Stimulated activated CD4-positive, alpha-beta T cell treated with anti-CD3 and anti-CD28 coated beads, Interleukin-15, amount 100 ng/mL, for 48 hours (primary cell): ENCODE results near the gene MAP4K2.
"Not testable (repeated sequence)": the region's sequence is repeated elsewhere in the genome, so short reads cannot be mapped to it uniquely, and the experiment has no call there.

Experiments used
- DNase-seq, 2 donors: peaks; one replicate each; pipeline ENCODE4 v3.0.0-alpha.2; 2020; ENCODE audit warnings: low read depth in 2 of 2

Gene MAP4K2

DNA sequence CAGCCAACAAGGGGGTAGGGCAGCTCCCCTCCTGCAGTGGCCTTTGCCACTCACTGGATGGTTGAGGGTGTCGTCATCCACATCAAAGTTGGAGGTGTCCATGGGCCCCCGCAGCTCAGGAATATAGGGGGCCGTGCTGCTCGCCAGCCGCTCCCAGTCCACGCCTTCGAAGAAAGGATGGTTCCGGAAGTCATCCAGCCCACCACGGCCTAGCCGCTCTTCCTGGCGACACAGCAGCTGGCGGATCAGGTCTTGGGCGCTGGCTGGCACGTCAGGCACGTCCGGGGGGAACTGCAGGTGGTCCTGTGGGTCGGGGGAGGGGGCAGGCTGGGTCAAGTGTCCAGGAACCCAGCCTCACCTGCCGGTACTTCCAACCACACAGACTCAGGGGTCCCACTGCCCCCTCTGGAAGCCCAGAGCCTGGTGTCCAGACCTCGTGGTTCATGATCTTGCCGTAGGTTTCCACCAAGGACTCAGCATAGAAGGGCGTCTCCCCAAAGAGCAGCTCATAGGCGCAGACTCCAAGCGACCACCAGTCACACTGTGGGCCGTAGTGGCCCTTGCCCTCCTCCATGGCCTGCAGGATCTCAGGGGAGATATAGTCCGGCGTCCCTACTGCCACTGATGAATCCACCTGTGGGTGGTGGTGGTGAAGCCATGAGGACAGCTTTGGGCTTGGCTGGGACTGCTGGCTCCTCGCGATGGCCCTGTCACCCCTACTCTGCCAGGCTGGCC lies 35.8 kb upstream of the MAP4K2 start:
- no peak for DNase-seq

DNA sequence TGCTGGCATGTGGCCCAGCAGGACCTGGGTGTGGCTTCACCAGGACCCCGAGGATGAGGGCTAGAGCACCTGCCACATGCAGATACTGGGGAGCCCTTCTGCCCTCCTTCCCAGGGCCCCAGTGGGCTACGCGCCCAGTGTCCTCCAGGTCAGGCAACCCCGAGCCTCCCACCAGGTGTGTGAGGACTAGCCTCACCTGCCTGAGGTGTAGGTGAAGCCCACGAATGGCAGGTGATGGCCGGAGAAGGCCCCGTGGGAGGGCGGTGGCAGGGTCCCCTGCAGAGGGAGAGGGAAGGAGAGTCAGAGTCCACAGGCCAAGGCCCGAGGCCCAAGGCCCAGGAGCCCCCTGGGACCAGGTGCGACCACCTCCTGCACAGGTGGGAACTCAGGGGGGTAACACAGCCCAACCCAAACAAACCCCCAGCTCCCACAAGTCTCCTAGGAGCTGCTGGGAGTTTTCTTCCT lies 34.9 kb upstream of the MAP4K2 start:
- DNase-seq: no peak

DNA sequence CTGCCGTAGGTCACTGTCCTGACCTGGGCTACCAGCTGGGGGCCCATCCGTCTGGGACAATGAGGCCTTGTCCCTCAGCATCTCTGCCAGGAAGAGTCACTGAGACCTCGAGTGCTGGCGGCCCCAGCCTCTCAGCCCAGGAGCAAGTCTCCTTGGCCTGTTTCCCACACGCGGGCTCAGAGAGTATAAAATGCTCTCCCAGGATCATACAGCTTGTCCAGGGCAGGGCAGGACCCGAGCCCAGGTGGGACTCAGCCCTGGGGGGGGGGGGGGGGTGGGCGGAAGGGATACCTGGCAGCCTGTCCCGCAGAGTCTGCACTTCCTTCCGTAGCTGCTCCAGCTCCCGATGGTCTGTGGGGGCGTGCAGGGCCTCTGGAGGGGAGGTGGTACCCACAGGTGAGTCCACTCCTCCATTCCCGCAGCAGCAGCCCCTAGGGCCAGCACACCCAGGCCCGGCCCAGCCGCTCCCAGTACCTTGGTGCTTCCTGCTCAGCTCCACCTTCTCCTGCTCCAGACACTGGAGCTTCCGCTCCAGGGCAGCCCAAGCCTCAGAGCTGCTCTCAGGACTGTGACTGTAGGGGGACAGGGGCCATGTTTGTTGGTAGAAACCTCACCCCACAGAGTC lies 33.5 kb upstream of the MAP4K2 start:
- DNase-seq: no peak

DNA sequence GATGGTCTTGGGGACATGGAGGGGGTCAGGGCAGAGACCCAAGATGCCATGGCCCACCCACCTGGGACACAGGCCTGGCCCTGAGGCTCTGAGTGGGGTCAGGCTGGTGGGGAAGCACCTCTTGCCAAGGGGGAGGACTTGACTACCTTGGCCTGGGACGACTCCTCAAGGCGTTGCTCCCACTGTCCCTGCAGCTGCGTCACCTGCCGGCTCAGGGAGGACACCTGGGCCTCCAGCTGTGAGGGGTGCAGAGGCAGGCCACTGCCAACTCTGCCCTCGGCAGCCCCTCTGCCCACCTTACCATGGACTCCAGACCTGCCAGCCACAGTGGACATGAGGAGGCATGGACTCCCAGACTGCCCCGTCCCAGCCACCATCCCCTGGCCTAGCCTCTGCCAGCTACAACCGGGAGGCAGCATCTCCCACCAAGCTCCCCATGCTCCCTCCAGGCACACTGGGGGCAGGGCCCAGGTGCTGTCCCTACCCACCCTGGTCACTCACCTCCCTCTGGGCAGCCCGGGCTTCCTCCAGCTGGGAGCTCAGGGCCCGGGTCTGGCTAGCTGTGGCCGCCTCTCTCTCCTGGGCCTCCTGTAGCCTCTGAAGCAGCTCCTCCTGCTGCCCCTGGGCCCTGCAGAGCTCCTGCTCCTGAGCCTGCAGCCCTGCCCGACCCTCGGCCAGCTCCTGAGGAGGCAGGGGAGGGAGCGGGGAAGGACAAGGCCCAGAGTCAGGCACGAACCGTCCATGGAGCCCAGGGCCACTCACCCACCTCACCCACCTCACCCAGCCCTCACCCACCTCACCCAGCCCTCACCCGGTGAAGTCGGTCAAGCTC lies 32.8 kb upstream of the MAP4K2 start:
- no peak for DNase-seq

DNA sequence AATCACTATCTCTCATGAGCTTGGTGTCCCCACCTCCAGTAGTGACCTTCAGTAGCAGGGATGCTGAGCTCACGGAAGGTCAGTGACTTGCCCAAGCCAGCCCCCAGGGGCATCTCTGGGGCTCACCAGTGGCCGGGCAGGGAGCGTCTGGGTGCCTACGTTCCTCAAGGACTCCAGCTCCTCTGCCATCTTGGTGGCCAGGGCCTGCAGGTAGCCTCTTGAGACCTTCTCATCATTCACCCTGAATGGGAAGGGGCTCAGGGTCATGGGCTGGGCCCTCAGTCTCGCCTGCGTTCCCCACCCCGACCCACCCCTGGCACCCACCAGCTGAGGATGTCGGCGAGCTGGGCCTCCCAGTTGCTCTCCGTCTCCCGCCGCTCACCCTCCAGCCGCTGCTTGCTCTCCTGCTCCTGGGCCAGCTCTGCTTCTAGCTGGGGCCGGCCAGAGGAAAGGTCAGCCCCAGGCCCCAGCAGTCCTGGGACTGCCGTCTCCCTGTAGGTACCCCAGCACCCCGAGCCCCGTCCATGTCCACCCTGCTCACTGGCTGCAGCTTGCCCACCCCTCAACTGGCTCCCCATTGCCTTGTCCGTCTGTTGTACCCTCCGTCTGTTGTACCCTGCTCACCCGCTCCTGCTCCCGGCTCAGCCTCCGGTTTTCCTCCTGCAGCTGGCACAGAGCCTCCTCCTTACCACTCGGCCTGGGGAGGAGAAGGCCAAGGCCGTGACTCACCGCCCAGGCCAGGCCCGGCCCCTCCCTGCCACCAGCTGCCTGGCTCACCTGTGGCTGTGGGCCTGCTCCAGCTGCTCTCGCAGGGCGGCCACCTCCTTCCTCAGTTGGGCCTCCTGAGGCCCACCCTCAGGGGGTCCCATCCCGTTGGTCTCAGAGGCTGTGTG lies 32.0 kb upstream of the MAP4K2 start:
- DNase-seq: no peak

DNA sequence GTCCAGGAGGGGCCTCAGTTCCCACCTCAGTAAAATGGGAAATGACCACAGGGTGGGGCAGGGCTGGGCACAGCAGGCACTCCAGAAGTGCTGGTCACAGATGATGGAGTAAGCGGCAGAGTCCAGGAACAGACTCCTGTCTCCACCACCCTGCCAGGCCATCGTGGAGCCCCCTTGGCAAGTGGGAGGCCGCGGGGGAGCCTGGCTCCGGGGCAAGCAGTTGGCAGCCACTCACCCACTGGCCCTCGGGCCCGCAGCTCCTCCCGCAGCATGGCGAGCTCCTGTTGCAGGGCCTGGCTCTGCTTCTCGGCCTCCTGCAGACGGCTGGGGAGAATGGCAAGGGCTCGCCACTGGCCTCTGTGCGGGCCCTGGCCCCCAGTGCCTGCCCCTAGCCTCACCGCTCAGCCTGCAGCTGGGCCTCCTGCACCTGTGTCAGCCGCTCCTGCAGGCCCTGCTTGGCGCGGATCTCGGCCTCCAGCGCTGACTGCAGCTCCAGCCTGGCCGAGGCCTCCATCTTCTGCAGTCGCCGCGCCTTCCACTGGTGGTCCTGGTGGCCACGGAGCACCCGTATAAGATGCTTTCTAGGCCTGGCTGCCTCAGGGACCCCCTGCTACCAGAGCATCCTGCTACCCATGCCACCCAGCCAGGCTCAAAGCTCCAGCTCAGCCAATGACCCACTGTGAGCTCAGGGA lies 31.2 kb upstream of the MAP4K2 start:
- DNase-seq: no peak

DNA sequence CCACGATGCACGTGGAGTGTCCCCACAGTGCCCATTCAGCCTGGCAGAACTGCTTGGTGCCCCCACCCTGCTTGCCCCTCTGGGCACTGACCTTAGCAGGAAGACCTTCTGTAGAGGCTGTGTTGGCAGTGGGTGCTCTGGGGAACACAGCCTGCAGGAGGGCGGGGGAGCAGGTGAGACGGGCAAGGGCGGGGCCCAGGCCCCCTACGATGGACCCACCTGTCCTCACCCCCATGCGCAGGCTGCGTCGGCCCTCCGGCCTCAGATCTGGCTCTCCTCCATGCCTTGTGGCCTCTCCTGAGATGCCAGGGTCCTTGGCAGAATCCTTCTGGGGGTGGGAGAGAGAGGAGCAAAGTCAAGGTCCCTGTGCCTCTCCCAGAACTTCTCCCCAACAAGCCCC lies 30.5 kb upstream of the MAP4K2 start:
- DNase-seq: no peak

DNA sequence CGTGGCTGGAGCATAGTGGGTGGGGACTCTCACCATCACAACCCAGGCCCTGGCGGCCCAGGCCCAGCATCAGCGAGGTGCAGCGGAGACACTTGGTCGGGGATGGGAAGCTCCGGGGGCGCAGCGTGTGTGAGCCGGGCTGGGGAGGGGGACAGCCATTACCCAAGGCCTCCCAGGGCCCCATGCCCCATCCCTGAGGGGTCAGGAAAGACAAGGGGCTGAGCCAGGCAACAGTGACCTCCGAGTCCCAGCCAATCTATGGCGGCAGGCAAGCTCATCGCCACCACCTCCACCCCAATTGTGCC lies 30.1 kb upstream of the MAP4K2 start:
- DNase-seq: no peak

DNA sequence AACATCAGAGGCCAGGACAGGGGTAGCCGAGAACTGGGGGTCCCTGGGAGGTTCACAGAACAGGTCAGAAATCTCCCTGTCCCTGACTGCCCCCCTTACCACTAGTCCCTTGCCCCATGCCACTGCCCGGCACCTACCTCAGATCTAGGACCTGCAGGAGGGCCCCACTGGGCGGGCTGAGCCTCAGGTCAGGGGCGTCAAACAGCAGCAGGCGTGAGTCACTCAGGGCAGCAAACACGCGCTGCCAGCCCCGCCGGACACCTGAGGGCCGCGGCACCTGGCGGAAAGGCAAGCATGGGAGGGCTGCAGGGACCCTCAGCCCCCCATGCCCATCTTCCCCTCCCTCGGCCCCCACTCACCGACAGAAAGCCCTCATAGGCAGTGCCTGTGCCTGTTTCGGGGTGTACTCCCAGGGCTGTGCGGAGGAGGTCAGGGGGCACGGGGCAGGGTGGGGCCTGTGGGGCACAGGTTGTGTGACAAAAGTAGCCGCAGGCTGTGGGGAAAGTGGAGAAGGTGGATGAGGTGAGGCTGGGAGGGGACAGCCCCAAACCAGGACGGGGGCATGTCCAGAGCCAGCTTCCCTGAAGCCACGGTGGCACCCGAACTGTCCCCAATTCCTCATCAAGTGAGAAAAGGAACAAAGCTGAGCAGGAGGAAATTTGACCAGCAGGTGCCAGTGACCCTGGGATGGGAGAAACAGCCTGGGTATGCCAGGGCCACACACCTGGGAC lies 29.6 kb upstream of the MAP4K2 start:
- no peak for DNase-seq

DNA sequence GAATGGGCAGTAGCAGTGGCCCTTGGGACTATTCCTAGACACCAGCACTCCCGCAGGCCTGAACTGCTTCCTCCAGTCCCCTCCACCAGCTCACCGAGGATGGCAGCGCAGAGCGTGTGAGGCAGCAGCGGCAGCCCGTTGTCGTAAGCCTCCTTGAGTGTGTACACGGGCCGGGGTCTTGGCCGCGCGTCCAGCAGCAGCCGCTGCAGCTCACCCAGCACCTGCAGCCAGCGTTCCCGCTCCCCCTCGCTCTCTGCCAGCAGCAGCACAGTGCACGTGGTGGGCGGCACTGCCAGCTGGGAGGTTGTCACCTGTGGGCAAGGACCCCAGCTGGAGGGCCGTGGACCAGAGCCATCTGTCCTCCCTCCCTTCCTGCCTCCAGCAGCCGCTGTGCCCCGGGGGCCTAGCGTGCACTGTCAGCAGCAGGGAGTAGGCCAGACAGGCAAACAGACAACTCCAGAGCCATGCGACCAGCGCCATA lies 28.4 kb upstream of the MAP4K2 start:
- no peak for DNase-seq

DNA sequence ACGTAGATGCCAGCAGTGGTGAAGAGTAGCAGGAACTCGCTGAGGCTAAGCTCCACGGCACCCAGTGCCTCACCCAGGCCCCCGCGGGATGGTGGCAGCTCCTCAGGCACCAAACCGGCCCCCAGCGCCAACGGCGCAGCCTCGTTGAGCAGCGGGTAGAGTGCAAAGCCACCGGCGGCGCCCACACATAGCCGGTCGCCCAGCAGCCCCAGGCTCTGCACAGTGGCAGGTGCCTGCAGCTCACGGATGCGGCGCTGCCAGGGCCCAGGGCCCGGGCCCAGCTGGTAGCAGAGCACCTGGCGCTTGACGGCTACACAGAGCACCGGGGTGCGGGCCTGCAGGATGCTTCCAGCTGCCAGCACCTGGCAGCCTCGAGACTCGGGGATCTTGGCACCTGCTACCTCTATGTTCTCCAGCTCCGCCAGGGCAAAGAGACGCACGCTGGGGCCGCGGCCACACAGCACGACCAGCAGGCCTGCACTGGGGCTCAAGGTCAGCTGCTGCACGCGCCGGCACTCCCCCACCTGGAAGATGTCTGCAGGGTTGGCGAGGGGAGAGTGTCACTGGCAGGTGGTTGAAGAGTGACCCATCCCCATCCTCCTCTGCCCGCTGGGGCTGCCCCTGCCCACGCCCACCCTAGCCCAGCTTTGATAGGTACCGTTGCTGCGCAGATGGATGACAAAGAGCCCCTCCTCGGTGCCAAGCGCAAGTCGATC lies 26.7 kb upstream of the MAP4K2 start:
- DNase-seq: no peak

DNA sequence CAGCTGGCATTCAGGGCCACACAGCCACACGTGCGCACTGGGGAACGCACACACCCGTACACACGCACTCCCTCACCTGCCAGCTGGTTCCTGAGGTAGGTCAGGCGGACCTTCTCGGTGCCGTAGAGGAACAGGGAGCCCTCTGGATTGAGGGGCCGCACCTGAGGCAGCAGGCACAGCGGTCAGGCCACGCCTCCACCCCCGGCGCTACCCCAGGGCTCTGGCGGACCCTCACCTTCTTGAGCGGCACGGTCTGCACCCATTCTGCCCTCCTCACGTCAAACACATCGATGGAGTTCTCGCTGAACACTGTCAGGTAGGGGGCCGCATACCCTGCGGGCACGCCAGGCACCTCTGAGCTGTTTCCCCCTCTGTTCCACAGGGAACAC lies 24.4 kb upstream of the MAP4K2 start:
- no peak for DNase-seq

DNA sequence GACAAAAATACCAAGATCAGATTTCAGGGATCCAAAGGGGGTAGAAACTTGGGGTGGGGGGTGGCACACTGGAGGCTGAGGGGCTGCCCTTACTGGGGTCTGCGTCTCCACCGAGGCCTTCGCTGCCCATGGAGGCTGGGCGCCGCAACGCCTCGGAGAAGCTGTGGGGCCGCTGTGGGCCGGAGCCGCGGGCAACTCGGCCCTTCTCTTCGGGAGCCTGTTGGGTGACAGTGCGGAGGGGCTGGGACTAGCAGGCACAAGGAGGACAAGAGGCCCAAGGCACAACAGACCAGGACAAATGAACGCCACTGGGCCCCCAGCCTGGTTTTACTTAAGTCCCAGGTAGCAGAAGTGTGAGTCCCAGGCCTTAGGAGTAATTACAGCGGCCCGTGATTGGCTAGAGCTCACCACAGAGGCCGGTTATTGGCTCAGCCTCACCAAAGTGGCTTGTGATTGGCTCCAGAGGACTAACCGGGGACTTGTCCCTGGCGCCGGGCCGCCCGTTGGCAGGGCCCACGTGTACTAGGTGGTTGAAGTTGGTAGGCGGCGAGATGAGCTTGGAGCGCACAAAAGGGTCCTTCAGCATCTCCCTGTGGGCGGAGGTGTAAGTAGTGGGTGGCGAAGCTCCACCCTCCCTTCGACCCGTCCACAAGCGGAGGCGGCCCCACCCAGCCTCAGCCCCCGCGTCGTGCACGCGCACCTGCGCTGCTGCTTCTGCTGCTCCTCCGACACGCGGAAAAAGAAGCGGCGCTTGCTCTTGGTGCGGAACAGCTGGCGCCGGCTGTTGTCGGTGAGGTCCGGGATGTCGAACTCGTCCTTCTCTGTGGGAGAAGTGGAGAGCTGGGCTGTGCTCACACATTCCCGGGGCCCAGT lies 23.8 kb upstream of the MAP4K2 start:
- DNase-seq: no peak

DNA sequence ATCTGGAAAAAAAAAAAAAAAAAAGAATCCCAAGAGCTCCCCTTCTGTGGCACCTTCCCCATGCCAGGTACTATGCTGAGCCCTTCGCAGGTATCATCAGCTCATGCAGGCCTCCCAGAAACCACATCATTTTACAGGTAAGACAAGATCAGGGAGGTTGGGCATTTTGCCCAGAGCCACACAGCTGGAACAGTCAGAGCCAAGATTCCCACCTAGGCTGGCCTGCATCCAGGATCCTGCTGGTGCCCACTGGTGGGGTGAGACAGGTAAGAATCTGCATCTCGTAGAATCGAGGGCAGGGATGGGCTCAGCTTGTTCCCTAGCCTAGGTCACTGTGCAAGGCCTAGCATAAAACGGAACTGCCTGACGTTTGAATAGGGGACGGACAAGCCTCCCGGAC lies 23.0 kb upstream of the MAP4K2 start:
- DNase-seq: no peak

DNA sequence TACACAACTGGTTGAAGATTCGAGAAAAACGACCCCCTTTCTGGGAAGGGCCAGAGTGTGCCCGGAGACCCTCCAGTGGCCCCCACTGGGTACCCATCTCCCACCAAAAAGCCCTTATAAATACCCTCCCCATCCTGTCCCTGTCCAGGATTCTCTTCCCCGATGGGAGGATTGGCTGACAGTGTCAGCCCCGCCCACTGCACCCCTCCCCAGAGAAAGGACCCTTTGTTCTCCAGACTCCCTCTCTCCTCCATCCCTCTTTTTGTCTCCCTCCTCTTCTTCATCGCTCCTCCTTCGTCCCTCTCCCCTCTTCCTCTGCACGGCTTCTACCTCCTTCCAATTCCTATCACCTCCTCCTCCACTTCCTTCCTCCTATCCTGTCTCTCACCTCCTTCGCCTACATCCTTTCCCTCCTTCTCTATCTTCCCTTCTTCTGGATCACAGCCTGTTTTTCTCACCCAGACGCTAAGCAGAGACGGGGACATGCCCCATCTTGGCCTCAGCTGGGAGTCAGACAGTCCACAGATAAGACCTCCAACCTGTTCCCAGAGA lies 20.6 kb upstream of the MAP4K2 start:
- no peak for DNase-seq

DNA sequence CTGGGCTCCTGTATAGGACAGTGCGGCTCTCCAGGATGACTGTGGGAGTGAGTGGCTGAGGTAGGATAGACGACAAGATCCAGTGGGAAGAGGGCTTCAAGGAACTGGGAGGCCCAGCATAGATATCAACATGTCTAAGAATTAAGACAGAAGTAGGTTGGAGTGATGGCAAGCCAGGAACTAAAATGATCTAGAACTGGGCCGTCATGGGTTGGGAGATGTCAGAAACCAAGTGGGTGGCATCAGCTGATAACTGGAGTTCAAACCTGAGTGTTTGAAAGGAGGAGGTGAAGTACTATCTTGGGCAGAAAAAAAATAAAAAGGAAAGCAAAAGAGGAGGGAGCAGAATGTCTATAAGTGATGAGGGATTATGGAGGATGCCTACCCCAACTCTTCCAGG lies 14.5 kb upstream of the MAP4K2 start:
- no peak for DNase-seq

DNA sequence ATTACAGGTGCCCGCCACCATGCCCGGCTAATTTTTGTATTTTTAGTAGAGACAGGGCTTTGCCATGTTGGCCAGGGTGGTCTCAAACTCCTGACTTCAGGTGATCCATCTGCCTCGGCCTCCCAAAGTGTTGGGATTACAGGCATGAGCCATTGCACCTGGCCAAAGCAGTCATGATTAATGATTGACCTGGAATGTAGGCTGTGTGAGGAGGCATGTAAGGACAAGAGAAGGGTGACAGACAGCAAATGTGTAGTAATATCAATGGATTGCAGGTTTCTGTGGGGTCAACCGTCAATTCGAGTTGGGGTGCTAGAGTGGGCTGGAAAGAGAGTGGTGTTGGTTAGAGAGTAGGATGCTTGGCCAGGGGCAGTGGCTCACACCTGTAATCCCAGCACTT lies 12.4 kb upstream of the MAP4K2 start:
- DNase-seq: not testable (repeated sequence)

DNA sequence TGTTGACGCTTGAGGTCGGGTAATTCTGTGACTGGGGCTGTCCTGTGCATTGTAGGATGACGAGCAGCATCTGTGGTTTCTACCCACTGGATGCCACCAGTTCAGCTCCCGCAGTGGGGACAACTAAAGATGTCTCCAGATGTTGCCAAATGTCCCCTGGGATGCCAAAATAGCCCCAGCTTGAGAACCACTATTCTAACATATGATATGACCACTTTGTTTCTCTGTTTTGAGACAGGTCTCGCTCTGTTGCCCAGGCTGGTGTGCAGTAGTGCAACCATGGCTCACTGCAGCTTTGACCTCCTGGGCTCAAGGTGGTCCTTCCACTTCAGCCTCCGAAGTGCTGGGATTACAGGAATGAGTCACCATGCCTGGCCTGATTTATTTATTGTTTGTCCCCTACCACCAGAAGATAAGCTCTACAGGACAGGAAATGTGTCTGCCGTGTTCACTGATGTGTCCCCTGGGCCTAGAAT lies 11.7 kb upstream of the MAP4K2 start:
- no peak for DNase-seq
